HEK293 (cell line): Measurements from ENCODE around the gene RILP.

Source experiments
- CTCF ChIA-PET: fragments of 350-600 bp; formaldehyde crosslinking; extraction: SDS; loops from one replicate; lab custom pipeline; 2021; ENCODE audit warnings: antibody characterized with exemption; lab: Yijun Ruan, JAX
- POLR2A ChIA-PET: fragments of 300-600 bp; formaldehyde crosslinking; extraction: SDS; loops from one replicate; lab custom pipeline; 2020; ENCODE audit warnings: antibody characterized with exemption, inconsistent platforms; lab: Yijun Ruan, JAX
- H3K27ac ChIP-seq: fragments of 200-500 bp; sonication (Bioruptor generic); 2 replicates; pipeline ENCODE4 v1.5.1; 2014; ENCODE audit warnings: low read depth, low read length, control low read depth, inconsistent platforms; ENCODE audit errors: extremely low read depth
- H3K36me3 ChIP-seq, 2 experiments: fragments of 200-500 bp in 1 of 2; sonication (Bioruptor generic) in 1 of 2; 1 replicate in 1 of 2; 2 replicates in 1 of 2; pipeline ENCODE4 v1.5.1; 2014 to 2017; ENCODE audit warnings: inconsistent platforms in 2 of 2, low read length in 2 of 2; ENCODE audit not compliant: control insufficient read depth in 2 of 2, insufficient read depth in 1 of 2
- H3K4me1 ChIP-seq: fragments of 200-500 bp; sonication (Bioruptor generic); 2 replicates; pipeline ENCODE4 v1.5.1; 2014; ENCODE audit warnings: mild to moderate bottlenecking, low read length, inconsistent platforms; ENCODE audit not compliant: control insufficient read depth, insufficient read depth
- H3K4me3 ChIP-seq: 2 replicates; pipeline ENCODE4 v1.5.1; 2011; ENCODE audit warnings: low read depth, mild to moderate bottlenecking, control low read depth, low read length, moderate library complexity
- H3K9me3 ChIP-seq: fragments of 200-500 bp; sonication (Bioruptor generic); 2 replicates; pipeline ENCODE4 v1.5.1; 2014; ENCODE audit warnings: low read depth, low read length, inconsistent platforms; ENCODE audit not compliant: control insufficient read depth, insufficient read depth
- EGR2 ChIP-seq: fragments of 450-650 bp; formaldehyde crosslinking; IDR thresholded peaks from 2 replicates; pipeline ENCODE4 v1.5.1; 2016; ENCODE audit warnings: low read depth, missing biosample characterization, missing genetic modification characterization
- KLF9 ChIP-seq: fragments of 450-650 bp; formaldehyde crosslinking; IDR thresholded peaks from 2 replicates; pipeline ENCODE4 v1.5.1; 2016; ENCODE audit warnings: missing biosample characterization, missing genetic modification characterization, low read depth
- MYNN ChIP-seq: fragments of 450-650 bp; formaldehyde crosslinking; IDR thresholded peaks from 2 replicates; pipeline ENCODE4 v1.5.1; 2016; ENCODE audit warnings: missing biosample characterization, missing genetic modification characterization, borderline replicate concordance
- PRDM1 ChIP-seq: fragments of 450-650 bp; formaldehyde crosslinking; IDR thresholded peaks from 2 replicates; pipeline ENCODE4; 2016; ENCODE audit warnings: missing biosample characterization, missing genetic modification characterization
- SALL2 ChIP-seq: fragments of 450-650 bp; formaldehyde crosslinking; IDR thresholded peaks from 2 replicates; pipeline ENCODE4 v1.5.0; 2017; ENCODE audit warnings: missing biosample characterization, mild to moderate bottlenecking, missing genetic modification characterization, borderline replicate concordance
- SCRT2 ChIP-seq: fragments of 450-650 bp; formaldehyde crosslinking; IDR thresholded peaks from 2 replicates; pipeline ENCODE4 v1.5.1; 2016; ENCODE audit warnings: missing biosample characterization, missing genetic modification characterization
- SETDB1 ChIP-seq: IDR thresholded peaks from one replicate; pipeline ENCODE4 v1.6.1; 2017; ENCODE audit warnings: mild to moderate bottlenecking, low read length, moderate library complexity, mixed read lengths; ENCODE audit not compliant: insufficient read length
- SP3 ChIP-seq: fragments of 450-650 bp; formaldehyde crosslinking; IDR thresholded peaks from 2 replicates; pipeline ENCODE4 v1.5.1; 2016; ENCODE audit warnings: missing biosample characterization, missing genetic modification characterization
- TCF7L2 ChIP-seq: IDR thresholded peaks from 2 replicates; pipeline ENCODE4 v1.6.1; 2011; ENCODE audit warnings: low read depth, mild to moderate bottlenecking, inconsistent platforms, low read length, moderate library complexity, borderline replicate concordance
- YY1 ChIP-seq: fragments of 450-650 bp; formaldehyde crosslinking; IDR thresholded peaks from 2 replicates; pipeline ENCODE4 v1.5.1; 2018; ENCODE audit warnings: missing biosample characterization, missing genetic modification characterization
- ZFP41 ChIP-seq: fragments of 450-650 bp; formaldehyde crosslinking; IDR thresholded peaks from 2 replicates; pipeline ENCODE4 v1.5.1; 2016; ENCODE audit warnings: missing biosample characterization, missing genetic modification characterization, borderline replicate concordance
- ZNF202 ChIP-seq: fragments of 450-650 bp; formaldehyde crosslinking; IDR thresholded peaks from 2 replicates; pipeline ENCODE4 v1.5.1; 2016; ENCODE audit warnings: missing biosample characterization, missing genetic modification characterization, borderline replicate concordance
- ZNF223 ChIP-seq: fragments of 450-650 bp; formaldehyde crosslinking; IDR thresholded peaks from 2 replicates; pipeline ENCODE4 v1.5.1; 2016; ENCODE audit warnings: missing biosample characterization, missing genetic modification characterization
- ZNF324 ChIP-seq: fragments of 450-650 bp; formaldehyde crosslinking; IDR thresholded peaks from 2 replicates; pipeline ENCODE4 v1.5.1; 2016; ENCODE audit warnings: missing biosample characterization, missing genetic modification characterization
- ZNF544 ChIP-seq: fragments of 450-650 bp; formaldehyde crosslinking; IDR thresholded peaks from 2 replicates; pipeline ENCODE4 v1.5.0; 2017; ENCODE audit warnings: missing biosample characterization, missing genetic modification characterization
- ZNF560 ChIP-seq: fragments of 450-650 bp; formaldehyde crosslinking; IDR thresholded peaks from 2 replicates; pipeline ENCODE4 v1.5.1; 2017; ENCODE audit warnings: missing biosample characterization, missing genetic modification characterization, borderline replicate concordance
- ZNF76 ChIP-seq: fragments of 450-650 bp; formaldehyde crosslinking; IDR thresholded peaks from 2 replicates; pipeline ENCODE4; 2016; ENCODE audit warnings: low read depth, missing biosample characterization, missing genetic modification characterization, borderline replicate concordance
- ZNF792 ChIP-seq: fragments of 450-650 bp; formaldehyde crosslinking; IDR thresholded peaks from 2 replicates; pipeline ENCODE4 v1.5.1; 2016; ENCODE audit warnings: missing biosample characterization, missing genetic modification characterization
- ZNF843 ChIP-seq: fragments of 450-650 bp; formaldehyde crosslinking; IDR thresholded peaks from 2 replicates; pipeline ENCODE4 v1.5.1; 2016; ENCODE audit warnings: missing biosample characterization, missing genetic modification characterization
- TF ChIP-seq, protein P1 (sequence below): fragments of 450-650 bp; formaldehyde crosslinking; IDR thresholded peaks from 2 replicates; pipeline ENCODE4 v1.5.0; 2017; ENCODE audit warnings: missing biosample characterization, missing genetic modification characterization, borderline replicate concordance
- TF ChIP-seq, protein P2 (sequence below): fragments of 450-650 bp; formaldehyde crosslinking; IDR thresholded peaks from 2 replicates; pipeline ENCODE4 v1.5.1; 2016; ENCODE audit warnings: missing biosample characterization, missing genetic modification characterization
- TF ChIP-seq, protein P3 (sequence below): fragments of 450-650 bp; formaldehyde crosslinking; IDR thresholded peaks from 2 replicates; pipeline ENCODE4 v1.5.1; 2017; ENCODE audit warnings: missing biosample characterization, missing genetic modification characterization
- TF ChIP-seq, protein P4 (sequence below): sonication (generic); formaldehyde crosslinking; IDR thresholded peaks from 2 replicates; pipeline ENCODE4 v1.8.1; 2022; ENCODE audit warnings: mild to moderate bottlenecking, moderate library complexity, missing genetic modification reagents
- TF ChIP-seq, protein P5 (sequence below): fragments of 450-650 bp; formaldehyde crosslinking; IDR thresholded peaks from 2 replicates; pipeline ENCODE4 v1.5.1; 2016; ENCODE audit warnings: missing biosample characterization, missing genetic modification characterization

The RILP gene

DNA sequence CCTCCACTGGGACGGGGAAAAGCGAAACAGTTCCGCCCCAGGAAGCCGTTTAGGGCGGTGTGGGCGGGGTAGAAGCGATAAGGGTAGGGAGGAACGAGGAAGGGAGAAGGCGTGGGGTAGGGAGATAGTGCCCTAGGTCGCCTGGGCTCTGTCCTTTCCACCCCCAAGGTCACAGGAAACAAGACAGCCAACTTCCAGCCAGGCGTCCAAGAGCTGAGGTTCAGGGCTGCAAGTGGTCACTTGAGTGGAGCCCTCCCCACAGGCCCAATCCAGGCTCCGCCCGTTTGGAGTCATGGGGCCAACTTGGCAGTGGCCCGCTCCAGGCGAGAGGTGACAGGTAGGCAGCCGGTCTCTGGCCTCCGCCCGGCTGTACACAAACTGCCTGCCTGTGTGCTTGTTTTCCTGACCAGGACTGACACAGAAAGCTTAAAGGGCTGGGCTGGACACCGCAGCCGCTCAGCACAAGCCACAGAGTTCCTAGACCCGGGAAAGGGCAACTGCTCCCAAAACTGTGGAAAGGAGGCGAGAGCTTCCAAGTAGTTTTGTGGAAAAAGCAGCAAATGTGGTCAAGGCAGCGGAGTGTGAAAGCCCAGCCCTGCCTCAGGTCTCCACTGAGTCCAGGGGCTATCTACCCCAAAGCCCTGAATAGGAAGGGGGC is at the start of gene RILP (continued):
- TF ChIP-seq SP3 (tag by site-specific recombination), result peak; percentile 79
- TF ChIP-seq ZNF324 (tag by site-specific recombination), result no peak

DNA sequence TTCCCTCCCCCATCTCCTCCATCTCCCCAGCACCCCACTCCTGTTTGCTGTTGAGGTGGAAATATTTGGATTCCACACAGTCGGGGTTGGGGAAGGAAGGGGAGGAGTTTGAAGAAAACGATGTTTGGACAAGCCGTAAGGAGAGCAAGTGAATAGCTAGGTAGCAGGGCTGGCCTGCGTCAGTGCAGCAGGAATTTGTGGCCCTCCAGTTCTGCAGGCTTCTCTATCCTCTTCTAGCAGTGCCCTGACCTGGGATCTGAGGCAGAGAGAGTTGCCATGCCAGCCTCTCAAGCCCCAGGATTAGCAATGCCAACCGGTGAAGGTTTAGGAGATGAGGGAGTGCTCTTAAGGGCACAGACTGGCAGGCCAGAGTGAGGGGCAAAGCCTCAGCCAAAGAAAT is 48.0 kb upstream of the RILP start:
- no peak for TF ChIP-seq YY1
- TF ChIP-seq ZNF76 (tag by site-specific recombination), result no peak
- no peak for TF ChIP-seq ZNF223 (tag by site-specific recombination)
- no peak for TF ChIP-seq SALL2
- no peak for TF ChIP-seq ZNF202 (tag by site-specific recombination)
- no peak for TF ChIP-seq ZNF544 (tag by site-specific recombination)
- TF ChIP-seq, protein P1, sequence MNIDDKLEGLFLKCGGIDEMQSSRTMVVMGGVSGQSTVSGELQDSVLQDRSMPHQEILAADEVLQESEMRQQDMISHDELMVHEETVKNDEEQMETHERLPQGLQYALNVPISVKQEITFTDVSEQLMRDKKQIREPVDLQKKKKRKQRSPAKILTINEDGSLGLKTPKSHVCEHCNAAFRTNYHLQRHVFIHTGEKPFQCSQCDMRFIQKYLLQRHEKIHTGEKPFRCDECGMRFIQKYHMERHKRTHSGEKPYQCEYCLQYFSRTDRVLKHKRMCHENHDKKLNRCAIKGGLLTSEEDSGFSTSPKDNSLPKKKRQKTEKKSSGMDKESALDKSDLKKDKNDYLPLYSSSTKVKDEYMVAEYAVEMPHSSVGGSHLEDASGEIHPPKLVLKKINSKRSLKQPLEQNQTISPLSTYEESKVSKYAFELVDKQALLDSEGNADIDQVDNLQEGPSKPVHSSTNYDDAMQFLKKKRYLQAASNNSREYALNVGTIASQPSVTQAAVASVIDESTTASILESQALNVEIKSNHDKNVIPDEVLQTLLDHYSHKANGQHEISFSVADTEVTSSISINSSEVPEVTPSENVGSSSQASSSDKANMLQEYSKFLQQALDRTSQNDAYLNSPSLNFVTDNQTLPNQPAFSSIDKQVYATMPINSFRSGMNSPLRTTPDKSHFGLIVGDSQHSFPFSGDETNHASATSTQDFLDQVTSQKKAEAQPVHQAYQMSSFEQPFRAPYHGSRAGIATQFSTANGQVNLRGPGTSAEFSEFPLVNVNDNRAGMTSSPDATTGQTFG (tag by site-specific recombination), result no peak
- TF ChIP-seq SCRT2 (tag by site-specific recombination), result no peak
- no peak for TF ChIP-seq PRDM1 (tag by site-specific recombination)
- no peak for TF ChIP-seq ZNF792 (tag by site-specific recombination)
- TF ChIP-seq MYNN (tag by site-specific recombination), result no peak
- TF ChIP-seq KLF9 (tag by site-specific recombination), result no peak
- no peak for TF ChIP-seq ZNF843 (tag by site-specific recombination)
- TF ChIP-seq, protein P2, sequence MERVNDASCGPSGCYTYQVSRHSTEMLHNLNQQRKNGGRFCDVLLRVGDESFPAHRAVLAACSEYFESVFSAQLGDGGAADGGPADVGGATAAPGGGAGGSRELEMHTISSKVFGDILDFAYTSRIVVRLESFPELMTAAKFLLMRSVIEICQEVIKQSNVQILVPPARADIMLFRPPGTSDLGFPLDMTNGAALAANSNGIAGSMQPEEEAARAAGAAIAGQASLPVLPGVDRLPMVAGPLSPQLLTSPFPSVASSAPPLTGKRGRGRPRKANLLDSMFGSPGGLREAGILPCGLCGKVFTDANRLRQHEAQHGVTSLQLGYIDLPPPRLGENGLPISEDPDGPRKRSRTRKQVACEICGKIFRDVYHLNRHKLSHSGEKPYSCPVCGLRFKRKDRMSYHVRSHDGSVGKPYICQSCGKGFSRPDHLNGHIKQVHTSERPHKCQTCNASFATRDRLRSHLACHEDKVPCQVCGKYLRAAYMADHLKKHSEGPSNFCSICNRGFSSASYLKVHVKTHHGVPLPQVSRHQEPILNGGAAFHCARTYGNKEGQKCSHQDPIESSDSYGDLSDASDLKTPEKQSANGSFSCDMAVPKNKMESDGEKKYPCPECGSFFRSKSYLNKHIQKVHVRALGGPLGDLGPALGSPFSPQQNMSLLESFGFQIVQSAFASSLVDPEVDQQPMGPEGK (tag by site-specific recombination), result no peak
- TF ChIP-seq, all 188 proteins: peak for 0
- no peaks in the 10 kb centered on the region for H3K9me3 ChIP-seq
- no peak overlapping the region for H3K27ac ChIP-seq
- no peaks in the 10 kb centered on the region for H3K36me3 ChIP-seq
- POLR2A ChIA-PET, result interaction anchor here (0.7 to 0.8 kb wide), 2 partner anchors 14 to 48 kb away, joined by 3 read pairs; no protein-coding TSS in a partner anchor
- H3K4me3 ChIP-seq, result no peak overlapping the region
- no peaks in the 10 kb centered on the region for H3K4me1 ChIP-seq
- CTCF ChIA-PET, result interaction anchor here (1.1 kb wide), 1 partner anchor 205 kb away, joined by 3 read pairs; no protein-coding TSS in a partner anchor

DNA sequence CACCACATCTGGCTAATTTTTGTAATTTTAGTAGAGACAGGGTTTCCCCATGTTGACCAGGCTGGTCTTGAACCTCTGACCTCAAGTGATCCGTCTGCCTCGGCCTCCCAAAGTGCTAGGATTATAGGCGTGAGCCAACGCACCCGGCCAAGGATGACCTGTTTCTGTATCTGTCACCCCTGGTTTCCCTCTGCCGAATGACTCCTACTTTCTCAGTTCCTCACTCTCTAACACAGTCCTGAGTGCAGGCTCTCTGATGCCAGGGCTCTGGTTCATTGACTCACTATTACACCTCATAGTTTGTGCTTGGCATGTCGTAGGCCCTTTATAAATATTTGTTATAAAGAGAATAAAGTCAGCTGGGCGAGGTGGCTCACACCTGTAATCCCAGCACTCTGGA is 45.7 kb upstream of the RILP start:
- CTCF ChIA-PET, result no interaction called here
- TF ChIP-seq, protein P3, sequence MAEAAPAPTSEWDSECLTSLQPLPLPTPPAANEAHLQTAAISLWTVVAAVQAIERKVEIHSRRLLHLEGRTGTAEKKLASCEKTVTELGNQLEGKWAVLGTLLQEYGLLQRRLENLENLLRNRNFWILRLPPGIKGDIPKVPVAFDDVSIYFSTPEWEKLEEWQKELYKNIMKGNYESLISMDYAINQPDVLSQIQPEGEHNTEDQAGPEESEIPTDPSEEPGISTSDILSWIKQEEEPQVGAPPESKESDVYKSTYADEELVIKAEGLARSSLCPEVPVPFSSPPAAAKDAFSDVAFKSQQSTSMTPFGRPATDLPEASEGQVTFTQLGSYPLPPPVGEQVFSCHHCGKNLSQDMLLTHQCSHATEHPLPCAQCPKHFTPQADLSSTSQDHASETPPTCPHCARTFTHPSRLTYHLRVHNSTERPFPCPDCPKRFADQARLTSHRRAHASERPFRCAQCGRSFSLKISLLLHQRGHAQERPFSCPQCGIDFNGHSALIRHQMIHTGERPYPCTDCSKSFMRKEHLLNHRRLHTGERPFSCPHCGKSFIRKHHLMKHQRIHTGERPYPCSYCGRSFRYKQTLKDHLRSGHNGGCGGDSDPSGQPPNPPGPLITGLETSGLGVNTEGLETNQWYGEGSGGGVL (tag by site-specific recombination), result no peak
- TF ChIP-seq EGR2 (tag by site-specific recombination) (no peak), SETDB1 (no peak), TCF7L2 (no peak), ZFP41 (no peak), ZNF560 (tag by site-specific recombination) (no peak)
- TF ChIP-seq, protein P4, sequence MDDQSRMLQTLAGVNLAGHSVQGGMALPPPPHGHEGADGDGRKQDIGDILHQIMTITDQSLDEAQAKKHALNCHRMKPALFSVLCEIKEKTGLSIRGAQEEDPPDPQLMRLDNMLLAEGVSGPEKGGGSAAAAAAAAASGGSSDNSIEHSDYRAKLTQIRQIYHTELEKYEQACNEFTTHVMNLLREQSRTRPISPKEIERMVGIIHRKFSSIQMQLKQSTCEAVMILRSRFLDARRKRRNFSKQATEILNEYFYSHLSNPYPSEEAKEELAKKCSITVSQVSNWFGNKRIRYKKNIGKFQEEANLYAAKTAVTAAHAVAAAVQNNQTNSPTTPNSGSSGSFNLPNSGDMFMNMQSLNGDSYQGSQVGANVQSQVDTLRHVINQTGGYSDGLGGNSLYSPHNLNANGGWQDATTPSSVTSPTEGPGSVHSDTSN, result no peak
- TF ChIP-seq, protein P5, sequence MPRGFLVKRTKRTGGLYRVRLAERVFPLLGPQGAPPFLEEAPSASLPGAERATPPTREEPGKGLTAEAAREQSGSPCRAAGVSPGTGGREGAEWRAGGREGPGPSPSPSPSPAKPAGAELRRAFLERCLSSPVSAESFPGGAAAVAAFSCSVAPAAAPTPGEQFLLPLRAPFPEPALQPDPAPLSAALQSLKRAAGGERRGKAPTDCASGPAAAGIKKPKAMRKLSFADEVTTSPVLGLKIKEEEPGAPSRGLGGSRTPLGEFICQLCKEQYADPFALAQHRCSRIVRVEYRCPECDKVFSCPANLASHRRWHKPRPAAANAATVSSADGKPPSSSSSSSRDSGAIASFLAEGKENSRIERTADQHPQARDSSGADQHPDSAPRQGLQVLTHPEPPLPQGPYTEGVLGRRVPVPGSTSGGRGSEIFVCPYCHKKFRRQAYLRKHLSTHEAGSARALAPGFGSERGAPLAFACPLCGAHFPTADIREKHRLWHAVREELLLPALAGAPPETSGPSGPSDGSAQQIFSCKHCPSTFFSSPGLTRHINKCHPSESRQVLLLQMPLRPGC (tag by site-specific recombination), result no peak
- Histone ChIP-seq H3K9me3 (no peaks in the 10 kb centered on the region), H3K4me1 (no peaks in the 10 kb centered on the region), H3K27ac (no peak overlapping the region), H3K36me3 (no peaks in the 10 kb centered on the region), H3K4me3 (no peak overlapping the region)
- POLR2A ChIA-PET, result no interaction called here
